HG02588 (cell line): ENCODE results near the gene FAM107B.

Experiments
- ATAC-seq: cut with Tn5 transposase; IDR thresholded peaks from one replicate; pipeline ENCODE4 v1.9.1; 2021; ENCODE audit warnings: mild to moderate bottlenecking, moderate library complexity; ENCODE audit not compliant: unreplicated experiment

Gene FAM107B

DNA sequence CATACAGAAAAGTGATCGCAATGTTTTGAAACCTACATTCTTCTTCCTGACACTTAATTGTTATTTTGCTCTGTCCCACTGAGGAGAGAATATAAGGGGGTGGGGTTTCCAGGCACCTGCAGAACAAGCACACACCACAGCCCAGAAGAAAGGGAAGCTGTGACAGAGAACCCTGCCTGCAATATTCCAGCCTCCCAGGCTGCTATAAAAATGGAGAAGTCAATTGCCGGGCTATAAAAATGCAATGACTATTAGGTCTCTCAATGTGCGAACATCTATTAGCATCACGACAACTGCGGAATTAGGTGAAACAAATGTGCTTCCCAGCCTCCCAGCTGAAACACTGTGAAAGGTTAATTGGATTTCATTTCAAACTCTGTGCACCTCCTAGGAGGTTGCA, 298.7 kb downstream of the FAM107B start:
- ATAC-seq: no peak

DNA sequence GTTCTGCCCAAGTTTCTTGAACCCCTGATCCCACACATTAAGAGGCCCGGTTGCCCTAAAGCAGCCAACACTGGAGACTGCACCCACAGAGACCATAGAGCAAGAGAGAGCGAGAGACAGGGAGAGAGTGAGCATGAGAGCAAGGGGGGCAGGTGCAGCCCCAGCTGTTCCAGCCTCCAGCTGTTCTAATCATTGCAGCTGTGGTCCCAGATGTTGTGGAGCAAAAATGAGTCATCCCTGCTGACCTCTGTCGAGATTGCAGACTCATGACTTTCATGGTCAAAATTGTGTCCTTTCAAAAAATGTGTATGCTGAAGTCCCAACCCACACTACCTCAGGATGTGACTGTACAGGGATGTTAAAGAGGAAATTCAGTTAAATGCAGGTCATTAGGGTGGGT, 300.0 kb downstream of the FAM107B start:
- ATAC-seq: no peak

GRCh38 chr10:14470920-14471319, 303.8 kb downstream of the FAM107B start:
- ATAC-seq: no peak

DNA sequence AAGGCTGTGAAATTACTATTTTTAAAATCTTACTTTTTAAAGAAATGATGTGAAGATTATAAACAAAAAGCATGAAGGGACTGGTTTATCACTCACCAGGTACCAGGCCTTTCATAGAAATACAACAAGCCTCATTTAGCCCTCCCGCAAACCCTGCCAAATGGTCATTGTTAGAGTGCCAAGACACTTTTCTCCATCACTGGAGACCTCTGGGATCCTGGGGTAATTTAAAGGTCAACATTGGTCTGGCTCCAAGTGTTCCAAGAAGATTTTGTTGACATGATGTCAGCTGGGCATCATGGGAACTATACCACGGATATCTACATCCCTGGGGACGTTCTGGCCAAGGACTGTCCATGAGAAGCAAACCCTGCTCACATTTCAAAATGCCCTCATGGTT, 306.0 kb downstream of the FAM107B start:
- ATAC-seq: no peak
